ENCODE results near the gene SESTD1.
"Not testable (repeated sequence)": the region's sequence is repeated elsewhere in the genome, so short reads cannot be mapped to it uniquely, and the experiment has no call there.

The SESTD1 gene

DNA sequence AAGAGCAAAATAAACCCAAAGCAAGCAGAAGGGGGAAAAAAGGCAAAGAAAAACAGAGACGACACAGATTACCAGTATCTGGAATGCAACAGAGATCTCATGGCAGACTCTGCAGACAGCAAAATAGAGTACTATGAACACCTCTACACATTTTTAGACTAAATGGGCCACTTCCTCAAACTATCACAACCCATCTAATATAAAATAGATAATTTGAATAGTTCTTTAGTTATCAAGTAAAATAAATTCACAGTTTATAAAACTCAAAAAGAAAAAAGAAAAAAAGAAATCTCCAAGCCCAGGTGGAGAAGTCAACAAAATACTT is 16.6 kb downstream of the SESTD1 start:
- TF ChIP-seq, protein P1, sequence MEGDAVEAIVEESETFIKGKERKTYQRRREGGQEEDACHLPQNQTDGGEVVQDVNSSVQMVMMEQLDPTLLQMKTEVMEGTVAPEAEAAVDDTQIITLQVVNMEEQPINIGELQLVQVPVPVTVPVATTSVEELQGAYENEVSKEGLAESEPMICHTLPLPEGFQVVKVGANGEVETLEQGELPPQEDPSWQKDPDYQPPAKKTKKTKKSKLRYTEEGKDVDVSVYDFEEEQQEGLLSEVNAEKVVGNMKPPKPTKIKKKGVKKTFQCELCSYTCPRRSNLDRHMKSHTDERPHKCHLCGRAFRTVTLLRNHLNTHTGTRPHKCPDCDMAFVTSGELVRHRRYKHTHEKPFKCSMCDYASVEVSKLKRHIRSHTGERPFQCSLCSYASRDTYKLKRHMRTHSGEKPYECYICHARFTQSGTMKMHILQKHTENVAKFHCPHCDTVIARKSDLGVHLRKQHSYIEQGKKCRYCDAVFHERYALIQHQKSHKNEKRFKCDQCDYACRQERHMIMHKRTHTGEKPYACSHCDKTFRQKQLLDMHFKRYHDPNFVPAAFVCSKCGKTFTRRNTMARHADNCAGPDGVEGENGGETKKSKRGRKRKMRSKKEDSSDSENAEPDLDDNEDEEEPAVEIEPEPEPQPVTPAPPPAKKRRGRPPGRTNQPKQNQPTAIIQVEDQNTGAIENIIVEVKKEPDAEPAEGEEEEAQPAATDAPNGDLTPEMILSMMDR (IDR thresholded peaks at IDR 0.05; ENCODE audit: low read depth, low read length), result no peak
- H3K27me3 ChIP-seq (ENCODE audit: insufficient read depth, low read depth, severe bottlenecking), result no peaks in the 10 kb centered on the region
- H3K4me3 ChIP-seq (ENCODE audit: low read depth, low read length), result no peak overlapping the region
- no peak overlapping the region for H3K27ac ChIP-seq
- H3K36me3 ChIP-seq, result no peaks in the 10 kb centered on the region
- H3K9me3 ChIP-seq (ENCODE audit: severe bottlenecking), result no peaks in the 10 kb centered on the region
- no peak for DNase-seq

- no peak for DNase-seq
- Histone ChIP-seq H3K27ac (no peak overlapping the region), H3K27me3 (ENCODE audit: insufficient read depth, low read depth, severe bottlenecking) (no peaks in the 10 kb centered on the region), H3K9me3 (ENCODE audit: severe bottlenecking) (no peaks in the 10 kb centered on the region), H3K4me3 (ENCODE audit: low read depth, low read length) (no peak overlapping the region), H3K36me3 (no peaks in the 10 kb centered on the region)
- TF ChIP-seq, protein P1 (IDR thresholded peaks at IDR 0.05; ENCODE audit: low read depth, low read length), result no peak
Observed at GRCh38 chr2:179247318-179248023, 17.2 kb downstream of the SESTD1 start.

DNA sequence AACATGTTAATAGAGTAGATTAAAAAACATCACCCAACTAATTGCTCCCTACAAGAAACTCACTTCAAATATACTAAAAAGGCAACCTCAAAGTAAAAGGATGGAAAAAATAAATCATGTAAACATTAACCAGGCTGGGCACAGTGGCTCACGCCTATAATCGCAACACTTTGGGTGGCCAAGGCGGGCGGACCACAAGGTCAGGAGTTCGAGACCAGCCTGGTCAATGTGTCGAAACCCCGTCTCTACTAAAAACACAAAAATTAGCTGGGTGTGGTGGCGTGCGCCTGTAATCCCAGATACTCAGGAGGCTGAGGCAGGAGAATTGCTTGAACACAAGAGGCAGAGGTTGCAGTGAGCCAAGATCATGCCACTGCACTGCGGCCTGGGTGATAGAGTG is 18.8 kb downstream of the SESTD1 start:
- not testable (repeated sequence) for H3K27me3 ChIP-seq (ENCODE audit: insufficient read depth, low read depth, severe bottlenecking); DNase-seq; H3K36me3 ChIP-seq; H3K4me3 ChIP-seq (ENCODE audit: low read depth, low read length); H3K9me3 ChIP-seq (ENCODE audit: severe bottlenecking); H3K27ac ChIP-seq

- no peak overlapping the region for H3K27ac ChIP-seq
- no peaks in the 10 kb centered on the region for H3K9me3 ChIP-seq (ENCODE audit: severe bottlenecking)
- no peak for DNase-seq
- no peaks in the 10 kb centered on the region for H3K36me3 ChIP-seq
- no peak overlapping the region for H3K4me3 ChIP-seq (ENCODE audit: low read depth, low read length)
- TF ChIP-seq, protein P1 (IDR thresholded peaks at IDR 0.05; ENCODE audit: low read depth, low read length), result no peak
- H3K27me3 ChIP-seq (ENCODE audit: insufficient read depth, low read depth, severe bottlenecking), result no peaks in the 10 kb centered on the region
Observed at GRCh38 chr2:179243046-179243445, 21.6 kb downstream of the SESTD1 start.

GRCh38 chr2:179240481-179241451 is 23.9 kb downstream of the SESTD1 start:
- Histone ChIP-seq H3K4me3 (ENCODE audit: low read depth, low read length) (no peak overlapping the region), H3K27me3 (ENCODE audit: insufficient read depth, low read depth, severe bottlenecking) (no peaks in the 10 kb centered on the region), H3K9me3 (ENCODE audit: severe bottlenecking) (no peaks in the 10 kb centered on the region), H3K36me3 (no peaks in the 10 kb centered on the region), H3K27ac (no peak overlapping the region)
- DNase-seq, result no peak
- TF ChIP-seq, protein P1 (IDR thresholded peaks at IDR 0.05; ENCODE audit: low read depth, low read length), result no peak

GRCh38 chr2:179239838-179240237 is 24.8 kb downstream of the SESTD1 start:
- Histone ChIP-seq H3K36me3 (no peaks in the 10 kb centered on the region), H3K27me3 (ENCODE audit: insufficient read depth, low read depth, severe bottlenecking) (no peaks in the 10 kb centered on the region), H3K9me3 (ENCODE audit: severe bottlenecking) (no peaks in the 10 kb centered on the region), H3K4me3 (ENCODE audit: low read depth, low read length) (no peak overlapping the region), H3K27ac (no peak overlapping the region)
- TF ChIP-seq, protein P1 (IDR thresholded peaks at IDR 0.05; ENCODE audit: low read depth, low read length), result no peak
- no peak for DNase-seq

Data from WERI-Rb-1 (cell line).